DOHH2 (cell line): ENCODE data around the gene ATF7IP.
"Not testable (repeated sequence)": the region's sequence is repeated elsewhere in the genome, so short reads cannot be mapped to it uniquely, and the experiment has no call there.

Source experiments
- H3F3A ChIP-seq: fragments of 200-600 bp; sonication (generic), shearing (Covaris generic); 2 replicates; pipeline ENCODE4 v1.6.0; 2016; ENCODE audit warnings: antibody characterized with exemption, mild to moderate bottlenecking; ENCODE audit not compliant: control insufficient read depth, insufficient read depth
- H3K27ac ChIP-seq: fragments of 200-600 bp; sonication (generic); 2 replicates; pipeline ENCODE4 v1.5.1; 2014; ENCODE audit warnings: low read depth, mild to moderate bottlenecking, low read length, moderate library complexity
- H3K27me3 ChIP-seq: fragments of 200-600 bp; sonication (generic); 2 replicates; pipeline ENCODE4 v1.6.1; 2014; ENCODE audit warnings: mild to moderate bottlenecking, low read length, mixed read lengths; ENCODE audit not compliant: control insufficient read depth
- H3K36me3 ChIP-seq: fragments of 200-600 bp; sonication (generic); 2 replicates; pipeline ENCODE4 v1.6.1; 2014; ENCODE audit warnings: mild to moderate bottlenecking, low read length, moderate library complexity, mixed read lengths; ENCODE audit not compliant: control insufficient read depth
- H3K4me1 ChIP-seq: fragments of 200-600 bp; sonication (generic); 2 replicates; pipeline ENCODE4 v1.6.1; 2014; ENCODE audit warnings: mild to moderate bottlenecking, low read length, mixed read lengths; ENCODE audit not compliant: control insufficient read depth
- H3K4me2 ChIP-seq: fragments of 200-600 bp; sonication (generic); 2 replicates; pipeline ENCODE4 v1.6.0; 2014; ENCODE audit warnings: mild to moderate bottlenecking, low read length, moderate library complexity
- H3K4me3 ChIP-seq: fragments of 200-600 bp; sonication (generic); 2 replicates; pipeline ENCODE4 v1.5.1; 2014; ENCODE audit warnings: mild to moderate bottlenecking, low read length, mixed read lengths
- H3K79me2 ChIP-seq: fragments of 200-600 bp; sonication (generic); 2 replicates; pipeline ENCODE4 v1.6.1; 2014; ENCODE audit warnings: mild to moderate bottlenecking, low read length, mixed read lengths; ENCODE audit not compliant: control insufficient read depth
- H3K9me2 ChIP-seq: fragments of 200-600 bp; sonication (generic); replicated peaks from 2 replicates; pipeline ENCODE4 v1.6.1; 2014; ENCODE audit warnings: mild to moderate bottlenecking, low read length, mixed read lengths; ENCODE audit not compliant: control insufficient read depth
- H3K9me3 ChIP-seq: fragments of 200-600 bp; sonication (generic); 2 replicates; pipeline ENCODE4 v1.6.1; 2014; ENCODE audit warnings: antibody characterized with exemption, low read length, mixed read lengths; ENCODE audit not compliant: control insufficient read depth, insufficient read depth
- H4K20me1 ChIP-seq: fragments of 200-600 bp; sonication (generic); 2 replicates; pipeline ENCODE4 v1.6.0; 2014; ENCODE audit warnings: low read depth, mild to moderate bottlenecking, antibody characterized with exemption, low read length, moderate library complexity; ENCODE audit not compliant: control insufficient read depth, insufficient read depth
- EZH2phosphoT487 ChIP-seq: fragments of 200-600 bp; sonication (generic); IDR thresholded peaks from 2 replicates; pipeline ENCODE4 v1.6.1; 2017; ENCODE audit warnings: borderline replicate concordance, mild to moderate bottlenecking, antibody characterized with exemption, low read length, moderate library complexity, mixed read lengths
- TF ChIP-seq, protein P1 (sequence below): fragments of 200-600 bp; sonication (generic); IDR thresholded peaks from one replicate; pipeline ENCODE4 v1.5.1; 2014; ENCODE audit warnings: antibody characterized with exemption, mild to moderate bottlenecking, low read depth, low read length; ENCODE audit not compliant: poor library complexity, severe bottlenecking

The ATF7IP gene, protein sequence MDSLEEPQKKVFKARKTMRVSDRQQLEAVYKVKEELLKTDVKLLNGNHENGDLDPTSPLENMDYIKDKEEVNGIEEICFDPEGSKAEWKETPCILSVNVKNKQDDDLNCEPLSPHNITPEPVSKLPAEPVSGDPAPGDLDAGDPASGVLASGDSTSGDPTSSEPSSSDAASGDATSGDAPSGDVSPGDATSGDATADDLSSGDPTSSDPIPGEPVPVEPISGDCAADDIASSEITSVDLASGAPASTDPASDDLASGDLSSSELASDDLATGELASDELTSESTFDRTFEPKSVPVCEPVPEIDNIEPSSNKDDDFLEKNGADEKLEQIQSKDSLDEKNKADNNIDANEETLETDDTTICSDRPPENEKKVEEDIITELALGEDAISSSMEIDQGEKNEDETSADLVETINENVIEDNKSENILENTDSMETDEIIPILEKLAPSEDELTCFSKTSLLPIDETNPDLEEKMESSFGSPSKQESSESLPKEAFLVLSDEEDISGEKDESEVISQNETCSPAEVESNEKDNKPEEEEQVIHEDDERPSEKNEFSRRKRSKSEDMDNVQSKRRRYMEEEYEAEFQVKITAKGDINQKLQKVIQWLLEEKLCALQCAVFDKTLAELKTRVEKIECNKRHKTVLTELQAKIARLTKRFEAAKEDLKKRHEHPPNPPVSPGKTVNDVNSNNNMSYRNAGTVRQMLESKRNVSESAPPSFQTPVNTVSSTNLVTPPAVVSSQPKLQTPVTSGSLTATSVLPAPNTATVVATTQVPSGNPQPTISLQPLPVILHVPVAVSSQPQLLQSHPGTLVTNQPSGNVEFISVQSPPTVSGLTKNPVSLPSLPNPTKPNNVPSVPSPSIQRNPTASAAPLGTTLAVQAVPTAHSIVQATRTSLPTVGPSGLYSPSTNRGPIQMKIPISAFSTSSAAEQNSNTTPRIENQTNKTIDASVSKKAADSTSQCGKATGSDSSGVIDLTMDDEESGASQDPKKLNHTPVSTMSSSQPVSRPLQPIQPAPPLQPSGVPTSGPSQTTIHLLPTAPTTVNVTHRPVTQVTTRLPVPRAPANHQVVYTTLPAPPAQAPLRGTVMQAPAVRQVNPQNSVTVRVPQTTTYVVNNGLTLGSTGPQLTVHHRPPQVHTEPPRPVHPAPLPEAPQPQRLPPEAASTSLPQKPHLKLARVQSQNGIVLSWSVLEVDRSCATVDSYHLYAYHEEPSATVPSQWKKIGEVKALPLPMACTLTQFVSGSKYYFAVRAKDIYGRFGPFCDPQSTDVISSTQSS

DNA sequence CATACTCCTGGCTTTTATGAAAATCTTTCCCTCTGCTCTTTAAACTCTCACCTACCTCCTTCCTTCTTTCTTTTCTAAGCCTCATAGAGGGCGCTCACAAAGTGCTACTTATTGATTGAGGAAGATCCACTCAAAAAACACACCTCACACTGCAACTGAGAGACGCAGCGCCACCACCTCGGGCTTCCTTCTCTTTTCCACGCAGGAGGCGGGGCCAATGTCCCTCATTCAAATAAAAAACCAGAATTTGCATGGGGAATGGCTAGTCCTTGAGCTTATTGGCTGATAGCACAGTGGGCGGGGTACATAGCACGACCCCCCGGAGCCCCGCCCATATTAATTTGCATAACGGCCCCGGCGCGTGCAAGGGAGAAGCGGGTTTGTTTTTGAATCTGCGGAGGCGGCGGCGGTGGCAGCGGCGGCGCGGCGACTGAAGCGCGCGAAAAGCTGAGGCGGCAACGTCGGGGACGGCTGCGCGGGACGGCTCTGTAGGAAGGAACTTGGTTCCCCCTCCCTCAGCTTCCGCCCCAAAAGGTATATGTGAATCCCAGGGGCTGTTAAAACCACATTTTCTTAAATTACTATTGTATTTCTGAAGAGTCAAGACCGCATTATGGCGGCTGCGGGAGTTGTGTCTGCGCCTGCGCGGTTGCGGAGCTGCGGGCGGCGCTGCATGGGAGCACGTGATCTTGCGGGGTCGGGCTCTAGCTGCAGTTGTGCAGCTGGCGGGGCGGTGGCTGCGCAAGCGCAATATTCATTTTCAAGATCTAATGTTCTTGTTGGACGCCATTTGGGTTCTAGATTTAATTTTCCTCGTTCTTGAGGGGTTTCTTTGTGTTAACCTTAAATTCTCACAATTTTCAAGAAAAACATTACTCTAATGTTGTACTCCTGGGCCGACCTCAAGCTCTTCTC is at the start of gene ATF7IP:
Gene ATF7IP, plus strand, starts transcription at position 389 of the 915 bp plus-strand sequence. CDS start 58,234 bp downstream, outside the sequence.
- Histone ChIP-seq H3K4me3 (peak within 1 kb of the TSS; percentile 74), H3K4me1 (peaks cover 37% of the 10 kb centered on the region), H3K79me2 (peaks cover 42% of the 10 kb centered on the region), H3K4me2 (peak within 1 kb of the TSS; percentile 67), H3K27me3 (no peaks in the 10 kb centered on the region), H3F3A (peaks cover 34% of the 10 kb centered on the region), H4K20me1 (no peaks in the 10 kb centered on the region), H3K27ac (peak within 1 kb of the TSS; percentile 89), H3K9me3 (peaks cover 23% of the 10 kb centered on the region), H3K36me3 (peaks cover 43% of the 10 kb centered on the region), H3K9me2 (no peaks in the 10 kb centered on the region)
- TF ChIP-seq, protein P1, sequence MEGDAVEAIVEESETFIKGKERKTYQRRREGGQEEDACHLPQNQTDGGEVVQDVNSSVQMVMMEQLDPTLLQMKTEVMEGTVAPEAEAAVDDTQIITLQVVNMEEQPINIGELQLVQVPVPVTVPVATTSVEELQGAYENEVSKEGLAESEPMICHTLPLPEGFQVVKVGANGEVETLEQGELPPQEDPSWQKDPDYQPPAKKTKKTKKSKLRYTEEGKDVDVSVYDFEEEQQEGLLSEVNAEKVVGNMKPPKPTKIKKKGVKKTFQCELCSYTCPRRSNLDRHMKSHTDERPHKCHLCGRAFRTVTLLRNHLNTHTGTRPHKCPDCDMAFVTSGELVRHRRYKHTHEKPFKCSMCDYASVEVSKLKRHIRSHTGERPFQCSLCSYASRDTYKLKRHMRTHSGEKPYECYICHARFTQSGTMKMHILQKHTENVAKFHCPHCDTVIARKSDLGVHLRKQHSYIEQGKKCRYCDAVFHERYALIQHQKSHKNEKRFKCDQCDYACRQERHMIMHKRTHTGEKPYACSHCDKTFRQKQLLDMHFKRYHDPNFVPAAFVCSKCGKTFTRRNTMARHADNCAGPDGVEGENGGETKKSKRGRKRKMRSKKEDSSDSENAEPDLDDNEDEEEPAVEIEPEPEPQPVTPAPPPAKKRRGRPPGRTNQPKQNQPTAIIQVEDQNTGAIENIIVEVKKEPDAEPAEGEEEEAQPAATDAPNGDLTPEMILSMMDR, result peak; percentile 66
- no peak for TF ChIP-seq EZH2phosphoT487

DNA sequence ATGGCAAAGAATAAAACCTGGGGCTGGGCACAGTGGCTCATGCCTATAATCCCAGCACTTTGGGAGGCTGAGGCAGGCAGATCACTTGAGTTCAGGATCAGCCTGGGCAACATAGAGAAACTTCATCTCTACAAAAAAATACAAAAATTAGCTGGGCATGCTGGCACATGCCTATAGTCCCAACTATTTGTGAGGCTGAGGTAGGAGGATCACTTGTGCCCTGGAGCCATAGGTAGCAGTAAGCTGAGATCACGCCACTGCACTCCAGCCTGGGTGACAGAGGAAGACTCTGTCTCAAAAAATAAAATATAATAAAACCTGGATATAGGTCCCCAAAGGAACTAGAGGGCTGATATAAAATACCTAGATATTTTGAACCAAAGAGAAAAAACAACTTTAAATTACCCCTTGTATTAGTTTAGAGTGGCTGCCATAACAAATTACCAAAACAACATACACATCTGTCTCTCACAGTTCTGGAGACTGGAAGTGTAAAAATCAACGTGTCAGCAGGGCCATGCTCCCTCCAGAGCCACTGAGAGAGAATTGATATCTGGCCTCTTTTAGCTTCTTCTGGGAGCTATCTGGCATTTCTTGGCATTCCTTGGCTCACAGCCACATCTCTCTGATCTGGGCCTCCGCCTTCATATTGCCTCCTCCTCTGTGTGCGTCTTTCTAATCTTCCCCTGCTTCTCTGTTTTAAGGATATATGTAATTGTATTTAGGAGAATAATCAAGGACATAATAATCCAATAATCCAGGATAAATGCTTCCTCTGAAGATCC is 47.9 kb upstream of the ATF7IP start:
- Histone ChIP-seq H3F3A (no peaks in the 10 kb centered on the region), H3K9me2 (no peaks in the 10 kb centered on the region), H3K4me2 (no peak overlapping the region), H3K27me3 (no peaks in the 10 kb centered on the region), H3K9me3 (peaks cover 10% of the 10 kb centered on the region; the same call in 1 of the 2 replicates), H3K79me2 (no peaks in the 10 kb centered on the region), H4K20me1 (no peaks in the 10 kb centered on the region), H3K27ac (no peak overlapping the region), H3K4me3 (no peak overlapping the region), H3K4me1 (peaks cover 26% of the 10 kb centered on the region), H3K36me3 (no peaks in the 10 kb centered on the region)
- TF ChIP-seq, protein P1, result no peak
- no peak for TF ChIP-seq EZH2phosphoT487

DNA sequence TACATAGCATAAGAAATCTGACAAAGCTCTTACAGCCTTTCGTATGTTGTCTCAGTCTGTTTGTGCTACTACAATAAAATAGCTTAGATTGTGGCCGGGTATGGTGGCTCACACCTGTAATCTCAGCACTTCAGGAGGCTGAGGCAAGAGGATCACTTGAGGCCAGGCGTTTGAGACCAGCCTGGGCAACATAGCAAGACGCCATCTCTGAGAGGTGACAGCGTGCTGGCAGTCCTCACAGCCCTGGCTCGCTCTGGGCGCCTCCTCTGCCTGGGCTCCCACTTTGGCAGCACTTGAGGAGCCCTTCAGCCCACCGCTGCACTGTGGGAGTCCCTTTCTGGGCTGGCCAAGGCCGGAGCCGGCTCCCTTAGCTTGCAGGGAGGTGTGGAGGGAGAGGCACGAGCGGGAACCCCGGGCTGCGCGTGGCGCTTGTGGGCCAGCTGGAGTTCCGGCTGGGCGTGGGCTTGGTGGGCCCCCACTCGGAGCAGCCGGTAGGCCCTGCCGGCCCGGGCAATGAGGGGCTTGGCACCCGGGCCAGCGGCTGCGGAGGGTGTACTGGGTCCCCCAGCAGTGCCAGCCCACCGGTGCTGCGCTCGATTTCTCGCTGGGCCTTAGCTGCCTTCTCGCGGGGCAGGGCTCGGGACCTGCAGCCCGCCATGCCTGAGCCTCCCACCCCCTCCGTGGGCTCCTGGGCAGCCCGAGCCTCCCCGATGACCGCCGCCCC is 45.6 kb upstream of the ATF7IP start:
- H3F3A ChIP-seq, H4K20me1 ChIP-seq: not testable (repeated sequence)

More for the DNA sequence above, 45.6 kb upstream of the ATF7IP start:
- H3K27me3 ChIP-seq, H3K36me3 ChIP-seq, H3K9me3 ChIP-seq, H3K79me2 ChIP-seq, H3K27ac ChIP-seq, H3K4me3 ChIP-seq, H3K9me2 ChIP-seq, H3K4me2 ChIP-seq: not testable (repeated sequence)
- peaks cover 22% of the 10 kb centered on the region for H3K4me1 ChIP-seq
